A549 treated with GW870086 at 1 μM for 4 hours (cell line): ENCODE results near the gene ITLN2. TPM values are rescaled to one million over a fixed set of nuclear protein-coding genes. Genes with fewer than 3 reads are reported as not detected.

Experiments used
- total RNA-seq: library from RNA; stranded (reverse); fragments of 200-300 nt; extraction: Qiagen RNA extraction; gene quantifications from 5 replicates; pipeline ENCODE4 v1.2.3, GENCODE V29; 2022; ENCODE audit warnings: low read depth

Gene ITLN2
- total RNA-seq = 0.30 to 0.93 TPM (median 0.57 TPM) in 5 replicates

DNA sequence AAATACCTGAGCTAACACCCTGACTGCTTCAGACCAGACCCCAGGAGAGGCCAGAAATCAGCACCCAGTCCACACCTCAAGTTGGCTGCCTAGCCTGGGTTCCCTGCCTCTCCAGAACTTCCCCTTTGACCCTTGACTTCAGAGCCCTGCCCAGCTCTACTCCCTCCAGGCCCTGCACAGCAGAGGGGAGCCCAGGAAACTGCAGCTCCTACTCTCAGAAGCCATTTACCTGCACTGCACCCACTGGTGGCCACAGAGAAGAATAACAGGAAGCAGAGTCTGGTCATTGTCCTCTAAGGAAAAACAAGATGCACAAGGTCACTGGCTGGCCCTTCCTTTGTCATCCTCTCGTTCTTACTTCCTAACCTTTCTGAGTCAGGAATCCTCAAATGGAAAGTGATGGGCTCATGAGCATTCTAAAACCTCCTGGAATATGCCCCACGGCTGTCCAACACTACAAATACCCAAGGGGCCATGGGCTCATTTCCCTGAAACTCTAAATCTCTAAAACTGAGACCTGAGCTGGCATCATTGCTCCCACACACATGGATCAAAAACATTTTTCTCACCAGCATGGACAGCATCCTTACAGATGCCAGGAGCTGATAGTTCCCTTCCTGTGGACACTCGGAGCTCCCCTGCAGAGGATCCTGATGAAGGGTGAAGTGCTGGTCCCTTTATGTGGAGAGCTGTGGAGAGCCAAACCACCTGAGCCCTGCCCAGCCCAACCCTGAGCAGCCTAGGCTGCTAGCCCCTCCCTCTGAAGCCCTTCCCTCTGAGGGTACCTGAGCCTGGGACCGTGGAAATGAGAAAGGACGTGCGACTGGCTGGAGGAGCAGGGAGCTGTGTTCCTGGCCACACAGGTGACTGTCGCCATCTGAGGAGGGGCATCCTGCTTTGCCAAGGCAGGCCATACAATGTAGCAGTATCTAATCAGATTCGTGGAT, at the start of gene ITLN2:
Gene ITLN2, minus strand, starts transcription at position 652 of the 947 bp plus-strand sequence. Its CDS starts 68 bp downstream, at position 584.

Other genes starting within 250 kb of the ITLN2 start
- not detected in 5 replicates for gene CD48, start 243.0 kb downstream of the ITLN2 start, total RNA-seq
- 1.1 to 2.8 TPM (median 1.8 TPM) in 5 replicates for gene SLAMF7, start 215.6 kb downstream of the ITLN2 start, total RNA-seq
- 0.11 to 0.22 TPM (median 0.16 TPM) in 5 replicates for gene LY9, start 158.6 kb downstream of the ITLN2 start, total RNA-seq
- not detected in 5 replicates for gene CD244, start 91.9 kb downstream of the ITLN2 start, total RNA-seq
- not detected in 5 replicates for gene ITLN1, start 69.6 kb downstream of the ITLN2 start, total RNA-seq
- 46.4 to 85.2 TPM (median 65.9 TPM) in 5 replicates for gene F11R, start 66.3 kb upstream of the ITLN2 start, total RNA-seq
- gene TSTD1, start 84.2 kb upstream of the ITLN2 start, total RNA-seq = 0.22 to 0.33 TPM (median 0.30 TPM) in 4 of 5 replicates, not detected in the other
- gene USF1, start 91.2 kb upstream of the ITLN2 start, total RNA-seq = 49.1 to 56.7 TPM (median 53.8 TPM) in 5 replicates
- gene ARHGAP30, start 115.1 kb upstream of the ITLN2 start, total RNA-seq = 0.07 to 0.14 TPM (median 0.10 TPM) in 4 of 5 replicates, not detected in the other
- 2.0 to 3.1 TPM (median 2.1 TPM) in 5 replicates for gene NECTIN4, start 134.7 kb upstream of the ITLN2 start, total RNA-seq
- gene KLHDC9, start 143.6 kb upstream of the ITLN2 start, total RNA-seq = 1.4 to 2.0 TPM (median 1.6 TPM) in 5 replicates
- 103 to 127 TPM (median 108 TPM) in 5 replicates for gene PFDN2, start 163.2 kb upstream of the ITLN2 start, total RNA-seq
- gene NIT1, start 163.3 kb upstream of the ITLN2 start, total RNA-seq = 28.4 to 32.9 TPM (median 30.2 TPM) in 5 replicates
- gene DEDD, start 177.9 kb upstream of the ITLN2 start, total RNA-seq = 26.5 to 32.2 TPM (median 30.1 TPM) in 5 replicates
- 83.0 to 144 TPM (median 90.5 TPM) in 5 replicates for gene UFC1, start 199.2 kb upstream of the ITLN2 start, total RNA-seq
- gene USP21, start 204.7 kb upstream of the ITLN2 start, total RNA-seq = 16.0 to 23.4 TPM (median 21.1 TPM) in 5 replicates
- gene PPOX, start 211.6 kb upstream of the ITLN2 start, total RNA-seq = 13.8 to 17.2 TPM (median 14.6 TPM) in 5 replicates
- 22.6 to 27.7 TPM (median 26.3 TPM) in 5 replicates for gene B4GALT3, start 222.7 kb upstream of the ITLN2 start, total RNA-seq
- 0.03 TPM in 1 of 5 replicates, not detected in the others for gene ADAMTS4, start 244.2 kb upstream of the ITLN2 start, total RNA-seq
- 75.9 to 106 TPM (median 84.1 TPM) in 5 replicates for gene NDUFS2, start 247.6 kb upstream of the ITLN2 start, total RNA-seq